Measurements from ENCODE around the gene KCNT2. TPM values are rescaled to one million over a fixed set of nuclear protein-coding genes. Genes with fewer than 3 reads are reported as not detected.

The KCNT2 gene
- total and polyA plus RNA-seq, 4 experiments from 2014 or later, result not detected

DNA sequence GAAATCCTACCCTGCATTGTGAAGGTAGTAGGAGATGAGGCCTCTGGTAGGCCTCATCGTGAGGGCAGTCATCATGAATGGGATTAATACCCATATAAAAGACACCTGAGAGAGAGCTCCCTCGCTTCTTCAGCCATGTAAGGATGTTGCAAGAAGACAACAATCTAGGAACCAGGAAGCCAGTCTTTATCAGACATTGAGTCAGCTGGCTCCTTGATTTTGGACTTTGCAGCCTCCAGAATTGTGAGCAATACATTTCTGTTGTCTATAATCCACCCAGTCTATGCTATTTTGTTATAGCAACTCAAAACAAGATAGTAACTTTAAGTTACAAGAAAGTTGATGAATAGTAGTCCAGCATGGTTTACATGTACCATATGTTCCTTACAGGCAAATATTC, 208.5 kb downstream of the KCNT2 start:
- intact Hi-C loops (cut with micrococcal nuclease), result no loop called here
- H3K27ac ChIP-seq (ENCODE audit: low read depth, low read length), result no peak overlapping the region
- no peaks in the 10 kb centered on the region for H3K27me3 ChIP-seq (ENCODE audit: insufficient read depth, low read length)
- no peak overlapping the region for H3K27ac Mint-ChIP-seq
- H3K27me3 Mint-ChIP-seq, result no peaks in the 10 kb centered on the region
- no peaks in the 10 kb centered on the region for H3K36me3 ChIP-seq (ENCODE audit: insufficient read depth, low read length)
- no peak overlapping the region for H3K4me3 Mint-ChIP-seq
- ChIA-PET POLR2A (ENCODE audit: partially characterized antibody) (no interaction called here), CTCF (ENCODE audit: partially characterized antibody) (no interaction called here)
- H3K9me3 Mint-ChIP-seq, result peaks cover 0 to 3% (median 0%) of the 10 kb centered on the region in 8 donors
- no peaks in the 10 kb centered on the region for H3K4me1 ChIP-seq (ENCODE audit: insufficient read depth, low read length)
- H3K4me3 ChIP-seq (ENCODE audit: low read length in 2 of 2), result no peak overlapping the region
- H3K9me3 ChIP-seq (ENCODE audit: control insufficient read depth in 1 of 2, low read length in 2 of 2), result no peaks in the 10 kb centered on the region
- no peaks in the 10 kb centered on the region for H3K36me3 Mint-ChIP-seq
- H3K4me1 Mint-ChIP-seq, result no peaks in the 10 kb centered on the region
- no peak for DNase-seq

GRCh38 chr1:196393742-196394141, 214.5 kb downstream of the KCNT2 start:
- POLR2A ChIA-PET (ENCODE audit: partially characterized antibody), result no interaction called here
- Mint-ChIP-seq H3K27ac (no peak overlapping the region), H3K27me3 (no peaks in the 10 kb centered on the region)

GRCh38 chr1:196393282-196393681, 215.0 kb downstream of the KCNT2 start:
- Mint-ChIP-seq H3K27ac (no peak overlapping the region), H3K4me1 (no peaks in the 10 kb centered on the region), H3K4me3 (no peak overlapping the region), H3K27me3 (no peaks in the 10 kb centered on the region), H3K9me3 (peaks cover 0 to 3% (median 0%) of the 10 kb centered on the region in 8 donors), H3K36me3 (no peaks in the 10 kb centered on the region)
- intact Hi-C loops (cut with micrococcal nuclease), result no loop called here
- H3K4me1 ChIP-seq (ENCODE audit: insufficient read depth, low read length), result no peaks in the 10 kb centered on the region
- H3K4me3 ChIP-seq (ENCODE audit: low read length in 2 of 2), result no peak overlapping the region
- ChIA-PET POLR2A (ENCODE audit: partially characterized antibody) (no interaction called here), CTCF (ENCODE audit: partially characterized antibody) (no interaction called here)
- DNase-seq, result no peak
- no peak overlapping the region for H3K27ac ChIP-seq (ENCODE audit: low read depth, low read length)
- H3K9me3 ChIP-seq (ENCODE audit: control insufficient read depth in 1 of 2, low read length in 2 of 2), result no peaks in the 10 kb centered on the region
- H3K27me3 ChIP-seq (ENCODE audit: insufficient read depth, low read length), result no peaks in the 10 kb centered on the region
- no peaks in the 10 kb centered on the region for H3K36me3 ChIP-seq (ENCODE audit: insufficient read depth, low read length)

More at GRCh38 chr1:196393742-196394141, 214.5 kb downstream of the KCNT2 start:
- Histone ChIP-seq H3K4me3 (ENCODE audit: low read length in 2 of 2) (no peak overlapping the region), H3K4me1 (ENCODE audit: insufficient read depth, low read length) (no peaks in the 10 kb centered on the region), H3K27me3 (ENCODE audit: insufficient read depth, low read length) (no peaks in the 10 kb centered on the region), H3K36me3 (ENCODE audit: insufficient read depth, low read length) (no peaks in the 10 kb centered on the region), H3K27ac (ENCODE audit: low read depth, low read length) (no peak overlapping the region), H3K9me3 (ENCODE audit: control insufficient read depth in 1 of 2, low read length in 2 of 2) (no peaks in the 10 kb centered on the region)
- H3K9me3 Mint-ChIP-seq, result peaks cover 0 to 3% (median 0%) of the 10 kb centered on the region in 8 donors
- DNase-seq, result no peak
- CTCF ChIA-PET (ENCODE audit: partially characterized antibody), result no interaction called here
- intact Hi-C loops (cut with micrococcal nuclease), result no loop called here
- H3K4me3 Mint-ChIP-seq, result no peak overlapping the region
- no peaks in the 10 kb centered on the region for H3K36me3 Mint-ChIP-seq
- no peaks in the 10 kb centered on the region for H3K4me1 Mint-ChIP-seq

- H3K27me3 Mint-ChIP-seq, result no peaks in the 10 kb centered on the region
- H3K27ac Mint-ChIP-seq, result no peak overlapping the region
- H3K36me3 Mint-ChIP-seq, result no peaks in the 10 kb centered on the region
- no peak overlapping the region for H3K4me3 Mint-ChIP-seq
- no peaks in the 10 kb centered on the region for H3K9me3 Mint-ChIP-seq
- DNase-seq, result no peak
- Histone ChIP-seq H3K4me3 (ENCODE audit: low read length in 2 of 2) (no peak overlapping the region), H3K36me3 (ENCODE audit: insufficient read depth, low read length) (no peaks in the 10 kb centered on the region), H3K27ac (ENCODE audit: low read depth, low read length) (no peak overlapping the region), H3K4me1 (ENCODE audit: insufficient read depth, low read length) (no peaks in the 10 kb centered on the region), H3K27me3 (ENCODE audit: insufficient read depth, low read length) (no peaks in the 10 kb centered on the region), H3K9me3 (ENCODE audit: control insufficient read depth in 1 of 2, low read length in 2 of 2) (no peaks in the 10 kb centered on the region)
- POLR2A ChIA-PET (ENCODE audit: partially characterized antibody), result no interaction called here
- no peaks in the 10 kb centered on the region for H3K4me1 Mint-ChIP-seq
- CTCF ChIA-PET (ENCODE audit: partially characterized antibody), result no interaction called here
- intact Hi-C loops (cut with micrococcal nuclease), result no loop called here
These were observed 220.5 kb downstream of the KCNT2 start for GRCh38 chr1:196387766-196388165.

DNA sequence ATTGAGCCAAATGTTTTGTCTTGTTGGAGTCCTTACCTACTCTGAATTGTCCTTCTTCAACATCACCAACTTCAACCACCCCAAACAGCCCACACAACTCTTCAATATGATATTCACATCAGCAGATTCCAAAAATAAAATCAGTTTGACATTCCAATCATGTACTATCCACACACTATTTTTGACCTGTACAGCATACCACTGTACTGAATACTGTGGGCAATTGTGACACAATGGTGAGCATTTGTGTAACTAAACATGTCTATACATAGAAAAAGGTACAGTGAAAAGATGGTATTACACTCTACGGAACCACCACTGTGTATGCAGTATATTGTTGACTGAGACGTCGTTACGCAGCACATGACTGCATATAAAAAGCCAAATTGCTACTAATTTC, 223.1 kb downstream of the KCNT2 start:
- H3K36me3 Mint-ChIP-seq, result no peaks in the 10 kb centered on the region
- H3K4me1 Mint-ChIP-seq, result no peaks in the 10 kb centered on the region
- no peak for DNase-seq
- no peaks in the 10 kb centered on the region for H3K36me3 ChIP-seq (ENCODE audit: insufficient read depth, low read length)
- no peak overlapping the region for H3K4me3 ChIP-seq (ENCODE audit: low read length in 2 of 2)
- H3K27ac Mint-ChIP-seq, result no peak overlapping the region
- ChIA-PET CTCF (ENCODE audit: partially characterized antibody) (no interaction called here), POLR2A (ENCODE audit: partially characterized antibody) (no interaction called here)
- H3K27ac ChIP-seq (ENCODE audit: low read depth, low read length), result no peak overlapping the region
- no peaks in the 10 kb centered on the region for H3K27me3 ChIP-seq (ENCODE audit: insufficient read depth, low read length)
- no peaks in the 10 kb centered on the region for H3K9me3 Mint-ChIP-seq
- no peak overlapping the region for H3K4me3 Mint-ChIP-seq
- no peaks in the 10 kb centered on the region for H3K4me1 ChIP-seq (ENCODE audit: insufficient read depth, low read length)
- no peaks in the 10 kb centered on the region for H3K27me3 Mint-ChIP-seq
- intact Hi-C loops (cut with micrococcal nuclease), result no loop called here
- H3K9me3 ChIP-seq (ENCODE audit: control insufficient read depth in 1 of 2, low read length in 2 of 2), result no peaks in the 10 kb centered on the region

- Mint-ChIP-seq H3K9me3 (peaks cover 0 to 2% (median 0%) of the 10 kb centered on the region in 8 donors), H3K4me1 (no peaks in the 10 kb centered on the region), H3K27me3 (no peaks in the 10 kb centered on the region), H3K27ac (no peak overlapping the region), H3K36me3 (no peaks in the 10 kb centered on the region), H3K4me3 (no peak overlapping the region)
- Histone ChIP-seq H3K9me3 (ENCODE audit: control insufficient read depth in 1 of 2, low read length in 2 of 2) (no peaks in the 10 kb centered on the region), H3K27me3 (ENCODE audit: insufficient read depth, low read length) (no peaks in the 10 kb centered on the region), H3K36me3 (ENCODE audit: insufficient read depth, low read length) (no peaks in the 10 kb centered on the region), H3K4me3 (ENCODE audit: low read length in 2 of 2) (no peak overlapping the region), H3K4me1 (ENCODE audit: insufficient read depth, low read length) (no peaks in the 10 kb centered on the region), H3K27ac (ENCODE audit: low read depth, low read length) (no peak overlapping the region)
- no peak for DNase-seq
- ChIA-PET POLR2A (ENCODE audit: partially characterized antibody) (no interaction called here), CTCF (ENCODE audit: partially characterized antibody) (no interaction called here)
- intact Hi-C loops (cut with micrococcal nuclease), result no loop called here
These were observed 225.9 kb downstream of the KCNT2 start for GRCh38 chr1:196382383-196382782.

DNA sequence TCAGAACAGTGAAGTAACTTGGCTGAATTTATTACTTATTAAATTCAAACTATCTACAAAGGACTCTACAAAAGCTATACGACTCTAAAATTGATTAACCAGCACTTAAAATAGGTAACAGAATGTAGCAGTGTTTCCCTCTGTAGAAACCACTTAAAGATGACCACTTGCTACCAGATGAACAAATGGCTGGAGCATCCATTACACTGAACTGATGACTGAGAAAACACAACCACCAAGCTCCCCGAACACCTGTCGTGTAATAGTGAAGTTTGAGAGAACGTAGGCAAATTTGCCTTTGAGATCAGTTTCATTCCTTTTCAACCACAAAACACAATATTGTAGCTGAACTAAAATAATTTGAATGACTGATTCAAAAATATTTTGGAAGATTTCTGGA, 226.7 kb downstream of the KCNT2 start:
- peaks cover 0 to 2% (median 0%) of the 10 kb centered on the region in 8 donors for H3K9me3 Mint-ChIP-seq
- H3K4me1 Mint-ChIP-seq, result no peaks in the 10 kb centered on the region
- no peak overlapping the region for H3K27ac Mint-ChIP-seq
- ChIA-PET CTCF (ENCODE audit: partially characterized antibody) (no interaction called here), POLR2A (ENCODE audit: partially characterized antibody) (no interaction called here)
- no peak overlapping the region for H3K4me3 Mint-ChIP-seq
- H3K27me3 Mint-ChIP-seq, result no peaks in the 10 kb centered on the region
- no peaks in the 10 kb centered on the region for H3K4me1 ChIP-seq (ENCODE audit: insufficient read depth, low read length)
- H3K36me3 Mint-ChIP-seq, result no peaks in the 10 kb centered on the region
- DNase-seq, result no peak
- H3K27ac ChIP-seq (ENCODE audit: low read depth, low read length), result no peak overlapping the region
- H3K9me3 ChIP-seq (ENCODE audit: control insufficient read depth in 1 of 2, low read length in 2 of 2), result no peaks in the 10 kb centered on the region
- no peak overlapping the region for H3K4me3 ChIP-seq (ENCODE audit: low read length in 2 of 2)
- no peaks in the 10 kb centered on the region for H3K36me3 ChIP-seq (ENCODE audit: insufficient read depth, low read length)
- no peaks in the 10 kb centered on the region for H3K27me3 ChIP-seq (ENCODE audit: insufficient read depth, low read length)
- intact Hi-C loops (cut with micrococcal nuclease), result no loop called here

DNA sequence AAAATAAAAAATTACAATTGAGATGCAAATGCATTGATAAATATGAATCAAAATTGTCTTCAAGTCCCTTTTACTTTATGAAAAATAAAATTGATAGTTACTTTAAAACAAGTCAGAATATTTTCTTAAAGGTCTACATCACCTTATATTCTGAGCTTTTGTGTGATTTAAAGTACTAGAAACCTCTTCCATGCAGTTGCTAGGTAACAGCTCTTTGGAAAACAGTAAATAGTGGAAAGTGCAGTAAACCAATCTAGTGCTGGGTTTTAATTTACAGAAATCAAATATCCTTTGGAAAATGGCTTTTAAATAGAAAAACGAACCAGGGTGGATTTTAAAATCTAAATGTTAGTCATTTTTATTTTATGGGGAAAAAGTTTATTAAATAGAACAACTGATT, 227.9 kb downstream of the KCNT2 start:
- peaks cover 0 to 2% (median 0%) of the 10 kb centered on the region in 8 donors for H3K9me3 Mint-ChIP-seq
- H3K36me3 Mint-ChIP-seq, result no peaks in the 10 kb centered on the region
- POLR2A ChIA-PET (ENCODE audit: partially characterized antibody), result no interaction called here
- no peaks in the 10 kb centered on the region for H3K27me3 Mint-ChIP-seq
- H3K27me3 ChIP-seq (ENCODE audit: insufficient read depth, low read length), result no peaks in the 10 kb centered on the region
- no peaks in the 10 kb centered on the region for H3K4me1 ChIP-seq (ENCODE audit: insufficient read depth, low read length)
- H3K4me3 Mint-ChIP-seq, result no peak overlapping the region
- no peak for DNase-seq
- H3K4me1 Mint-ChIP-seq, result no peaks in the 10 kb centered on the region
- intact Hi-C loops (cut with micrococcal nuclease), result no loop called here
- H3K27ac ChIP-seq (ENCODE audit: low read depth, low read length), result no peak overlapping the region
- CTCF ChIA-PET (ENCODE audit: partially characterized antibody), result no interaction called here
- no peak overlapping the region for H3K4me3 ChIP-seq (ENCODE audit: low read length in 2 of 2)
- H3K27ac Mint-ChIP-seq, result no peak overlapping the region
- H3K9me3 ChIP-seq (ENCODE audit: control insufficient read depth in 1 of 2, low read length in 2 of 2), result no peaks in the 10 kb centered on the region
- H3K36me3 ChIP-seq (ENCODE audit: insufficient read depth, low read length), result no peaks in the 10 kb centered on the region

All from CD4-positive, alpha-beta memory T cell (primary cell).